ENCODE measurements around the gene ETFA.

- TF ChIP-seq POLR2A (IDR thresholded peaks at IDR 0.05) (no peak), CTCF (IDR thresholded peaks at IDR 0.05) (no peak)
These were observed 111.2 kb downstream of the ETFA start for GRCh38 chr15:76200083-76200465.

All from esophagus squamous epithelium (tissue), 4 donors.